Type B pancreatic cell (in vitro differentiated cells): ENCODE results near the gene CNTFR. TPM values are rescaled to one million over a fixed set of nuclear protein-coding genes. Genes with fewer than 3 reads are reported as not detected.
A peak's percentile ranks its signal among the peaks of the same experiment; 100 is the strongest.

ENCODE experiments used
- DNase-seq: peaks from one replicate; pipeline ENCODE4 v3.0.0; 2021; ENCODE audit warnings: mixed read lengths; ENCODE audit not compliant: unreplicated experiment; ENCODE audit errors: extremely low spot score
- H3K27ac Mint-ChIP-seq: 2 replicates; pipeline ENCODE4 v1.8.0; 2021; ENCODE audit warnings: mild to moderate bottlenecking, mixed read lengths
- H3K27me3 Mint-ChIP-seq: 2 replicates; pipeline ENCODE4 v1.8.0; 2021; ENCODE audit warnings: mixed read lengths
- H3K36me3 Mint-ChIP-seq: 2 replicates; pipeline ENCODE4 v1.8.0; 2021; ENCODE audit warnings: mixed read lengths
- H3K4me1 Mint-ChIP-seq: one replicate; pipeline ENCODE4 v1.8.0; 2021; ENCODE audit warnings: mixed read lengths; ENCODE audit not compliant: unreplicated experiment
- H3K4me3 Mint-ChIP-seq: 2 replicates; pipeline ENCODE4 v1.8.0; 2021; ENCODE audit warnings: mild to moderate bottlenecking, mixed read lengths
- H3K9me3 Mint-ChIP-seq: 2 replicates; pipeline ENCODE4 v1.8.0; 2021; ENCODE audit warnings: mixed read lengths
- total RNA-seq: library from RNA; stranded (reverse); gene quantifications from 2 replicates; pipeline ENCODE4 v1.2.1, GENCODE V29; 2021; ENCODE audit warnings: low replicate concordance
- TF ChIP-seq, protein P1 (sequence below): fragments of 200-600 bp; sonication (generic); conservative IDR thresholded peaks from 2 replicates; pipeline ENCODE4 v1.5.0; 2021; ENCODE audit warnings: antibody characterized with exemption, mild to moderate bottlenecking

Gene CNTFR
- total RNA-seq, 1 donor from 2014 or later, result 24.2 TPM

DNA sequence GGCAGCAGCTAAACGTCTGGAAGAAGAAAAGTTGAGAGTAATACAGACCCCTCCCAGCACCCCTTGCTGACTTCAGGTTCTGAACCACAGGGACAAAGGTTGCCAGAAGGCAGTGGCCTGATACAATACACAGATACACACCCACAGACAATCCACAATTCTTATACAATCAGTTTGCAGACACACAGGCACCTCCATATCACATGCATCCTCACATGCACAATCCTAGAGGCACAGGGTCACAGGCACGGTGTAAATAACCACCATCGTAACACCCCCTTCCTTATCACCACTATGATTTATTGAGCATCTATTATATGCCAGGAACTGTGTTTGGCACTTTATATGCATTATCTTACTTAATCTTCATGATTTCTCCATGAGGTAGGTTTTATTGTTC, 8.2 kb downstream of the CNTFR start:
- Mint-ChIP-seq H3K4me1 (peaks cover 75% of the 10 kb centered on the region), H3K27ac (no peak overlapping the region), H3K4me3 (no peak overlapping the region), H3K9me3 (no peaks in the 10 kb centered on the region), H3K27me3 (peaks cover 88% of the 10 kb centered on the region), H3K36me3 (no peaks in the 10 kb centered on the region)
- TF ChIP-seq, protein P1, sequence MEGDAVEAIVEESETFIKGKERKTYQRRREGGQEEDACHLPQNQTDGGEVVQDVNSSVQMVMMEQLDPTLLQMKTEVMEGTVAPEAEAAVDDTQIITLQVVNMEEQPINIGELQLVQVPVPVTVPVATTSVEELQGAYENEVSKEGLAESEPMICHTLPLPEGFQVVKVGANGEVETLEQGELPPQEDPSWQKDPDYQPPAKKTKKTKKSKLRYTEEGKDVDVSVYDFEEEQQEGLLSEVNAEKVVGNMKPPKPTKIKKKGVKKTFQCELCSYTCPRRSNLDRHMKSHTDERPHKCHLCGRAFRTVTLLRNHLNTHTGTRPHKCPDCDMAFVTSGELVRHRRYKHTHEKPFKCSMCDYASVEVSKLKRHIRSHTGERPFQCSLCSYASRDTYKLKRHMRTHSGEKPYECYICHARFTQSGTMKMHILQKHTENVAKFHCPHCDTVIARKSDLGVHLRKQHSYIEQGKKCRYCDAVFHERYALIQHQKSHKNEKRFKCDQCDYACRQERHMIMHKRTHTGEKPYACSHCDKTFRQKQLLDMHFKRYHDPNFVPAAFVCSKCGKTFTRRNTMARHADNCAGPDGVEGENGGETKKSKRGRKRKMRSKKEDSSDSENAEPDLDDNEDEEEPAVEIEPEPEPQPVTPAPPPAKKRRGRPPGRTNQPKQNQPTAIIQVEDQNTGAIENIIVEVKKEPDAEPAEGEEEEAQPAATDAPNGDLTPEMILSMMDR, result no peak
- no peak for DNase-seq

DNA sequence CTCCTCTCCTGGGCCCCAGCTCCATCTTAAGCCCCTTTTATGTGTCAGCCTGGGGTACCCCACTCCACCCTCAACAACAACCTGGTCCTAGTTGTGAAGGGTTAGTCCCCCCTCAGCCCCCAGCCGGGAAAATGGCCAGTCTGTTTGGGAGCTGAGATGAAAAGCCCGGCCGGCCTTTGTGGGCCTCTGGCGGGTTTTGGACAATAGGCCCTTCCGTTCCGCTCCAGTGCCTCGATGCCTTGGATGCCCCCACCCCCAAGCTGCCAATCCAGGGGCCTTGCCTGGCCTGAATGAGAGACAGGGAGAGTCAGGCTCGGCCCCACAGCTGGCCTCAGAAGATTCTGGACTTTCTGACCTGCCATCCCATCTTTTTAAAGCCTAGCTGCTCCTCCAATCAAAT, 9.2 kb downstream of the CNTFR start:
- TF ChIP-seq, protein P1, result no peak
- no peak for DNase-seq
- peaks cover 86% of the 10 kb centered on the region for H3K27me3 Mint-ChIP-seq
- H3K4me3 Mint-ChIP-seq, result peak overlapping the region; percentile 70
- no peaks in the 10 kb centered on the region for H3K36me3 Mint-ChIP-seq
- peaks cover 75% of the 10 kb centered on the region for H3K4me1 Mint-ChIP-seq
- H3K9me3 Mint-ChIP-seq, result no peaks in the 10 kb centered on the region
- H3K27ac Mint-ChIP-seq, result no peak overlapping the region

- Mint-ChIP-seq H3K27ac (no peak overlapping the region), H3K9me3 (no peaks in the 10 kb centered on the region)
These were observed 9.7 kb downstream of the CNTFR start for GRCh38 chr9:34579808-34580163.

DNA sequence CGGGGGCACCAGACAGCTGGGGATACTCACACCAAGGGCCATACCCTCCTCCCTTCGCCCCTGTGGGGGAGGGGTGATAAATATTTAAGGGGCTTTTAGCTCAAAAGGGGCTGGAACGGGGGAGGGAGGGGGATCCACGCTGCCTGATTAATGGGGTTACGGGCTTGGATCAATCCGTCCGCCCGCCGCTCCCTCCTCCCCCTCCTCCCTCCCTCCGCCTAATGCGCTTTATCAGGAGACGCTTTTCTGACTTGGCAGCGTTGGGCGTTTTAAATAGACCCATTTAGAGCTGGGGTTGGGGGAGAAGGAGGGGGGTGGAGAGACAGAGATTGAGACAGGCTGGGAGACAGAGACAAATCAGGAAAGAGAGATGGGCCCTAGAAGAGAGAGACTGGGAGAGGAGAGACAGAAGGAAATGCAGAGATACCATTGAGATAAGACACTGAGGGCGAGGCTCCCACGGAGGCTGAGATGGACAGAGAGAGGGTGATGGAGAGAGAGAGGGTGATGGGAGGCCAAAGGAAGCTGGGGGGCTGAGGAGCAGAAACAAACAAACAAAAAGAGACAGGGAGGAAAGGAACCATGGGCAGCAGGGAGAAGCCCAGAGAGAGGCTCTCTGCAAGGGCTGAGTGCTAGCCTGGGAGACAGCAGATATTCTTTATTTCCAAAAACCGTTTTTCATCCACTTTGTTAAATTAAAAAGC, 10.3 kb downstream of the CNTFR start:
- peaks cover 79% of the 10 kb centered on the region for H3K27me3 Mint-ChIP-seq
- H3K4me3 Mint-ChIP-seq, result peak overlapping the region; percentile 79
- H3K27ac Mint-ChIP-seq, result peak overlapping the region; percentile 60
- peaks cover 69% of the 10 kb centered on the region for H3K4me1 Mint-ChIP-seq
- no peaks in the 10 kb centered on the region for H3K9me3 Mint-ChIP-seq
- DNase-seq, result no peak
- H3K36me3 Mint-ChIP-seq, result no peaks in the 10 kb centered on the region
- TF ChIP-seq, protein P1, result no peak

More at GRCh38 chr9:34579808-34580163, 9.7 kb downstream of the CNTFR start:
- DNase-seq, result no peak
- no peaks in the 10 kb centered on the region for H3K36me3 Mint-ChIP-seq
- TF ChIP-seq, protein P1, result no peak
- peaks cover 85% of the 10 kb centered on the region for H3K27me3 Mint-ChIP-seq
- H3K4me3 Mint-ChIP-seq, result peak overlapping the region; percentile 74
- peaks cover 73% of the 10 kb centered on the region for H3K4me1 Mint-ChIP-seq

- Mint-ChIP-seq H3K9me3 (no peaks in the 10 kb centered on the region), H3K4me1 (peaks cover 66% of the 10 kb centered on the region), H3K36me3 (no peaks in the 10 kb centered on the region), H3K27me3 (peaks cover 75% of the 10 kb centered on the region), H3K4me3 (peak overlapping the region; percentile 79), H3K27ac (no peak overlapping the region)
- TF ChIP-seq, protein P1, result peak; percentile 38
- DNase-seq, result no peak
These were observed 11.1 kb downstream of the CNTFR start for GRCh38 chr9:34578241-34579103.
